ENCODE results near the gene COX17.

COX17 gene

GRCh38 chr3:119645813-119646212 lies 31.4 kb downstream of the COX17 start:
- TF ChIP-seq CTCF (IDR thresholded peaks at IDR 0.05; ENCODE audit: low read length, missing control alignments), result no peak
- DNase-seq (ENCODE audit: low read depth), result no peak
- H3K4me3 ChIP-seq (replicated peaks; ENCODE audit: low read depth, low read length), result no peak overlapping the region

GRCh38 chr3:119644481-119644880 lies 32.7 kb downstream of the COX17 start:
- no peak for DNase-seq (ENCODE audit: low read depth)
- H3K4me3 ChIP-seq (replicated peaks; ENCODE audit: low read depth, low read length), result no peak overlapping the region
- TF ChIP-seq CTCF (IDR thresholded peaks at IDR 0.05; ENCODE audit: low read length, missing control alignments), result no peak

GRCh38 chr3:119643528-119643927 lies 33.7 kb downstream of the COX17 start:
- no peak overlapping the region for H3K4me3 ChIP-seq (replicated peaks; ENCODE audit: low read depth, low read length)
- peak; percentile 61 for DNase-seq (ENCODE audit: low read depth)
- TF ChIP-seq CTCF (IDR thresholded peaks at IDR 0.05; ENCODE audit: low read length, missing control alignments), result no peak

GRCh38 chr3:119642746-119643473 lies 34.3 kb downstream of the COX17 start:
- TF ChIP-seq CTCF (IDR thresholded peaks at IDR 0.05; ENCODE audit: low read length, missing control alignments), result no peak
- peak; percentile 45 for DNase-seq (ENCODE audit: low read depth)
- H3K4me3 ChIP-seq (replicated peaks; ENCODE audit: low read depth, low read length), result no peak overlapping the region

GRCh38 chr3:119641416-119641815 lies 35.8 kb downstream of the COX17 start:
- H3K4me3 ChIP-seq (replicated peaks; ENCODE audit: low read depth, low read length), result no peak overlapping the region
- TF ChIP-seq CTCF (IDR thresholded peaks at IDR 0.05; ENCODE audit: low read length, missing control alignments), result no peak
- DNase-seq (ENCODE audit: low read depth), result no peak

GRCh38 chr3:119639494-119640350 lies 37.5 kb downstream of the COX17 start:
- DNase-seq (ENCODE audit: low read depth), result no peak

More at GRCh38 chr3:119639494-119640350, 37.5 kb downstream of the COX17 start:
- no peak overlapping the region for H3K4me3 ChIP-seq (replicated peaks; ENCODE audit: low read depth, low read length)
- TF ChIP-seq CTCF (IDR thresholded peaks at IDR 0.05; ENCODE audit: low read length, missing control alignments), result no peak

All from fibroblast of pulmonary artery (primary cell).